ENCODE results near the gene EWSR1. TPM values are rescaled to one million over a fixed set of nuclear protein-coding genes. Genes with fewer than 3 reads are reported as not detected.

Gene EWSR1
- total RNA-seq, 1 donor: 139 TPM

- TF ChIP-seq, protein P1, sequence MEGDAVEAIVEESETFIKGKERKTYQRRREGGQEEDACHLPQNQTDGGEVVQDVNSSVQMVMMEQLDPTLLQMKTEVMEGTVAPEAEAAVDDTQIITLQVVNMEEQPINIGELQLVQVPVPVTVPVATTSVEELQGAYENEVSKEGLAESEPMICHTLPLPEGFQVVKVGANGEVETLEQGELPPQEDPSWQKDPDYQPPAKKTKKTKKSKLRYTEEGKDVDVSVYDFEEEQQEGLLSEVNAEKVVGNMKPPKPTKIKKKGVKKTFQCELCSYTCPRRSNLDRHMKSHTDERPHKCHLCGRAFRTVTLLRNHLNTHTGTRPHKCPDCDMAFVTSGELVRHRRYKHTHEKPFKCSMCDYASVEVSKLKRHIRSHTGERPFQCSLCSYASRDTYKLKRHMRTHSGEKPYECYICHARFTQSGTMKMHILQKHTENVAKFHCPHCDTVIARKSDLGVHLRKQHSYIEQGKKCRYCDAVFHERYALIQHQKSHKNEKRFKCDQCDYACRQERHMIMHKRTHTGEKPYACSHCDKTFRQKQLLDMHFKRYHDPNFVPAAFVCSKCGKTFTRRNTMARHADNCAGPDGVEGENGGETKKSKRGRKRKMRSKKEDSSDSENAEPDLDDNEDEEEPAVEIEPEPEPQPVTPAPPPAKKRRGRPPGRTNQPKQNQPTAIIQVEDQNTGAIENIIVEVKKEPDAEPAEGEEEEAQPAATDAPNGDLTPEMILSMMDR (IDR thresholded peaks at IDR 0.05; ENCODE audit: extremely low read depth, low read depth, low read length): no peak
- peaks cover 5% of the 10 kb centered on the region for H3K36me3 ChIP-seq (ENCODE audit: insufficient read depth, low read length)
- no peak overlapping the region for H2AFZ ChIP-seq (ENCODE audit: low read length)
- H3K27me3 ChIP-seq (ENCODE audit: insufficient read depth, low read length): no peaks in the 10 kb centered on the region
- H3K4me2 ChIP-seq (ENCODE audit: insufficient read depth, low read length): no peak overlapping the region
- DNase-seq (ENCODE audit: insufficient read length, low spot score, missing footprints): peak; percentile 68
- H3K79me2 ChIP-seq (ENCODE audit: insufficient read depth, low read length): no peaks in the 10 kb centered on the region
- peaks cover 4% of the 10 kb centered on the region for H4K20me1 ChIP-seq (ENCODE audit: insufficient read depth, low read length)
- no peaks in the 10 kb centered on the region for H3K4me1 ChIP-seq (ENCODE audit: insufficient read depth, low read length)
- no peak overlapping the region for H3K27ac ChIP-seq (ENCODE audit: low read depth, low read length)
- H3K9me3 ChIP-seq (ENCODE audit: low read depth, low read length): no peaks in the 10 kb centered on the region
- no peak overlapping the region for H3K4me3 ChIP-seq (ENCODE audit: insufficient read depth, low read length)
Observed at GRCh38 chr22:29259253-29259899, 8.7 kb upstream of the EWSR1 start.

GRCh38 chr22:29260031-29260560, 8.0 kb upstream of the EWSR1 start:
- Histone ChIP-seq H2AFZ (ENCODE audit: low read length) (no peak overlapping the region), H3K27ac (ENCODE audit: low read depth, low read length) (no peak overlapping the region), H3K4me2 (ENCODE audit: insufficient read depth, low read length) (no peak overlapping the region), H3K36me3 (ENCODE audit: insufficient read depth, low read length) (peaks cover 9% of the 10 kb centered on the region), H3K4me1 (ENCODE audit: insufficient read depth, low read length) (no peaks in the 10 kb centered on the region), H3K9me3 (ENCODE audit: low read depth, low read length) (no peaks in the 10 kb centered on the region), H3K4me3 (ENCODE audit: insufficient read depth, low read length) (no peak overlapping the region), H4K20me1 (ENCODE audit: insufficient read depth, low read length) (peaks cover 4% of the 10 kb centered on the region), H3K27me3 (ENCODE audit: insufficient read depth, low read length) (no peaks in the 10 kb centered on the region), H3K79me2 (ENCODE audit: insufficient read depth, low read length) (no peaks in the 10 kb centered on the region)
- TF ChIP-seq, protein P1 (IDR thresholded peaks at IDR 0.05; ENCODE audit: extremely low read depth, low read depth, low read length): no peak
- peak; percentile 75 for DNase-seq (ENCODE audit: insufficient read length, low spot score, missing footprints)

- peak; percentile 73 for DNase-seq (ENCODE audit: insufficient read length, low spot score, missing footprints)
- TF ChIP-seq, protein P1 (IDR thresholded peaks at IDR 0.05; ENCODE audit: extremely low read depth, low read depth, low read length): no peak
- H3K27me3 ChIP-seq (ENCODE audit: insufficient read depth, low read length): no peaks in the 10 kb centered on the region
- peaks cover 12% of the 10 kb centered on the region for H3K36me3 ChIP-seq (ENCODE audit: insufficient read depth, low read length)
- no peaks in the 10 kb centered on the region for H3K4me1 ChIP-seq (ENCODE audit: insufficient read depth, low read length)
- no peak overlapping the region for H3K4me2 ChIP-seq (ENCODE audit: insufficient read depth, low read length)
- H2AFZ ChIP-seq (ENCODE audit: low read length): no peak overlapping the region
- peaks cover 1% of the 10 kb centered on the region for H3K79me2 ChIP-seq (ENCODE audit: insufficient read depth, low read length)
- no peak overlapping the region for H3K27ac ChIP-seq (ENCODE audit: low read depth, low read length)
- H3K9me3 ChIP-seq (ENCODE audit: low read depth, low read length): no peaks in the 10 kb centered on the region
- H3K4me3 ChIP-seq (ENCODE audit: insufficient read depth, low read length): no peak overlapping the region
- peaks cover 4% of the 10 kb centered on the region for H4K20me1 ChIP-seq (ENCODE audit: insufficient read depth, low read length)
Observed at GRCh38 chr22:29260601-29261315, 7.3 kb upstream of the EWSR1 start.

DNA sequence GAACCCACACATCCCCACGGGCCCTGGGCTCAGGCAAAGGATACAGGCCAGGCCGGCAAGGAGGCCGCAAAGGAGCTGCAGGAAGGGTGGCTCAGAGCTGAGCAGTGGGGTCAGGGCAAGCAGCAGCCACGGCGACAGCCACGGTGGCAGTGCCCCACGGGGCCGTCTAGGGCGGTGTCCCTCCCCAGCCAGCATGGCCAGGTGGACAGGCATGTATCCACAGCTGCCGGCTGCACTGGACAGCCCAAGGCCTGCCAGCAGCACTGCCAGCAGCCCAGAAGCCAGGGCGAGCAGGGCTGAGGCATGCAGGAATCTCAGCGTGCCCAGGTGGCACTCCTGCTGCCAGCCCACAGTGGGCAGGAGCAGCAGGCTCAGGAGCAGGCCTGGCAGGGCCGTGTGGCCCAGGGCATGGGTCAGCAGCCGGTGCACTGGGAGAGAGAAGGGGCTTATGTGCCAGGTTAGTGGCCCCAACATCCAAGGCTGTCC, 4.2 kb upstream of the EWSR1 start:
- TF ChIP-seq, protein P1 (IDR thresholded peaks at IDR 0.05; ENCODE audit: extremely low read depth, low read depth, low read length): no peak

More for the DNA sequence above, 4.2 kb upstream of the EWSR1 start:
- no peak overlapping the region for H3K4me2 ChIP-seq (ENCODE audit: insufficient read depth, low read length)
- no peaks in the 10 kb centered on the region for H3K27me3 ChIP-seq (ENCODE audit: insufficient read depth, low read length)
- no peaks in the 10 kb centered on the region for H3K9me3 ChIP-seq (ENCODE audit: low read depth, low read length)
- peaks cover 15% of the 10 kb centered on the region for H3K4me1 ChIP-seq (ENCODE audit: insufficient read depth, low read length)
- peaks cover 32% of the 10 kb centered on the region for H3K79me2 ChIP-seq (ENCODE audit: insufficient read depth, low read length)
- H3K4me3 ChIP-seq (ENCODE audit: insufficient read depth, low read length): no peak overlapping the region
- H2AFZ ChIP-seq (ENCODE audit: low read length): no peak overlapping the region
- peaks cover 8% of the 10 kb centered on the region for H4K20me1 ChIP-seq (ENCODE audit: insufficient read depth, low read length)
- no peak overlapping the region for H3K27ac ChIP-seq (ENCODE audit: low read depth, low read length)
- H3K36me3 ChIP-seq (ENCODE audit: insufficient read depth, low read length): peaks cover 12% of the 10 kb centered on the region
- no peak for DNase-seq (ENCODE audit: insufficient read length, low spot score, missing footprints)
